DOHH2 (cell line): ENCODE results near the gene NAT8L.

ENCODE experiments used
- CTCF ChIP-seq: fragments of 200-600 bp; sonication (generic); IDR thresholded peaks from one replicate; pipeline ENCODE4 v1.5.1; 2014; ENCODE audit warnings: antibody characterized with exemption, mild to moderate bottlenecking, low read depth, low read length; ENCODE audit not compliant: poor library complexity, severe bottlenecking
- EZH2phosphoT487 ChIP-seq: fragments of 200-600 bp; sonication (generic); IDR thresholded peaks from 2 replicates; pipeline ENCODE4 v1.6.1; 2017; ENCODE audit warnings: borderline replicate concordance, mild to moderate bottlenecking, antibody characterized with exemption, low read length, moderate library complexity, mixed read lengths

GRCh38 chr4:2089222-2089621 lies 30.1 kb downstream of the NAT8L start:
- no peak for TF ChIP-seq CTCF
- no peak for TF ChIP-seq EZH2phosphoT487
